Bronchial epithelial cell (primary cell): ENCODE data around the gene HSPB6. TPM values are rescaled to one million over a fixed set of nuclear protein-coding genes. Genes with fewer than 3 reads are reported as not detected.

ENCODE experiments used
- DNase-seq: peaks from one replicate; pipeline ENCODE4 v3.0.0-alpha.2; 2010; ENCODE audit warnings: low read depth
- FAIRE-seq: peaks from 2 replicates; lab custom pipeline; 2011; peaks lifted over from hg19 to GRCh38; lab: Jason Lieb, UNC
- H3K27me3 ChIP-seq: 2 replicates; pipeline ENCODE4 v1.5.1; 2011; ENCODE audit warnings: low read length; ENCODE audit not compliant: control insufficient read depth, insufficient read depth
- H3K36me3 ChIP-seq: 2 replicates; pipeline ENCODE4 v1.5.1; 2011; ENCODE audit warnings: low read length; ENCODE audit not compliant: control insufficient read depth, insufficient read depth
- H3K4me3 ChIP-seq: 2 replicates; pipeline ENCODE4 v1.5.1; 2011; ENCODE audit warnings: mild to moderate bottlenecking, low read depth, low read length, control low read depth
- CTCF ChIP-seq: IDR thresholded peaks from 2 replicates; pipeline ENCODE4 v1.5.1; 2011; ENCODE audit warnings: mild to moderate bottlenecking, moderate library complexity, low read length, control low read depth, inconsistent platforms; ENCODE audit not compliant: insufficient read depth, severe bottlenecking
- total RNA-seq: library from RNA; depleted of rRNA; stranded (reverse); fragments of >200 nt; gene quantifications from 2 replicates; pipeline ENCODE4 v1.2.1, GENCODE V29; 2014

Gene HSPB6
- total RNA-seq, 1 donor from 2014 or later, result 1.3 TPM

DNA sequence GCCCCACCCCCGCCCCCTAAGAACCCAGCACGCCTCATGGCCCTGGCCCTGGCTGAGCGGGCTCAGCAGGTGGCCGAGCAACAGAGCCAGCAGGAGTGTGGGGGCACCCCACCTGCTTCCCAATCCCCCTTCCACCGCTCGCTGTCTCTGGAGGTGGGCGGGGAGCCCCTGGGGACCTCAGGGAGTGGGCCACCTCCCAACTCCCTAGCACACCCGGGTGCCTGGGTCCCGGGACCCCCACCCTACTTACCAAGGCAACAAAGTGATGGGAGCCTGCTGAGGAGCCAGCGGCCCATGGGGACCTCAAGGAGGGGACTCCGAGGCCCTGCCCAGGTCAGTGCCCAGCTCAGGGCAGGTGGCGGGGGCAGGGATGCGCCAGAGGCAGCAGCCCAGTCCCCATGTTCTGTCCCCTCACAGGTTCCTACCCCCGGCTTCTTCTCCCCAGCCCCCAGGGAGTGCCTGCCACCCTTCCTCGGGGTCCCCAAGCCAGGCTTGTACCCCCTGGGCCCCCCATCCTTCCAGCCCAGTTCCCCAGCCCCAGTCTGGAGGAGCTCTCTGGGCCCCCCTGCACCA lies 30.5 kb upstream of the HSPB6 start:
- Histone ChIP-seq H3K4me3 (no peak overlapping the region), H3K36me3 (no peaks in the 10 kb centered on the region), H3K27me3 (no peaks in the 10 kb centered on the region)
- DNase-seq, result no peak
- FAIRE-seq, result no peak
- TF ChIP-seq CTCF, result no peak

GRCh38 chr19:35786299-35787160 lies 29.7 kb upstream of the HSPB6 start:
- no peak for TF ChIP-seq CTCF
- no peaks in the 10 kb centered on the region for H3K36me3 ChIP-seq
- H3K27me3 ChIP-seq, result no peaks in the 10 kb centered on the region
- no peak for DNase-seq
- no peak overlapping the region for H3K4me3 ChIP-seq
- FAIRE-seq, result no peak

GRCh38 chr19:35785339-35785627 lies 28.5 kb upstream of the HSPB6 start:
- TF ChIP-seq CTCF, result no peak
- DNase-seq (no peak), FAIRE-seq (no peak)
- Histone ChIP-seq H3K4me3 (no peak overlapping the region), H3K36me3 (no peaks in the 10 kb centered on the region), H3K27me3 (no peaks in the 10 kb centered on the region)

DNA sequence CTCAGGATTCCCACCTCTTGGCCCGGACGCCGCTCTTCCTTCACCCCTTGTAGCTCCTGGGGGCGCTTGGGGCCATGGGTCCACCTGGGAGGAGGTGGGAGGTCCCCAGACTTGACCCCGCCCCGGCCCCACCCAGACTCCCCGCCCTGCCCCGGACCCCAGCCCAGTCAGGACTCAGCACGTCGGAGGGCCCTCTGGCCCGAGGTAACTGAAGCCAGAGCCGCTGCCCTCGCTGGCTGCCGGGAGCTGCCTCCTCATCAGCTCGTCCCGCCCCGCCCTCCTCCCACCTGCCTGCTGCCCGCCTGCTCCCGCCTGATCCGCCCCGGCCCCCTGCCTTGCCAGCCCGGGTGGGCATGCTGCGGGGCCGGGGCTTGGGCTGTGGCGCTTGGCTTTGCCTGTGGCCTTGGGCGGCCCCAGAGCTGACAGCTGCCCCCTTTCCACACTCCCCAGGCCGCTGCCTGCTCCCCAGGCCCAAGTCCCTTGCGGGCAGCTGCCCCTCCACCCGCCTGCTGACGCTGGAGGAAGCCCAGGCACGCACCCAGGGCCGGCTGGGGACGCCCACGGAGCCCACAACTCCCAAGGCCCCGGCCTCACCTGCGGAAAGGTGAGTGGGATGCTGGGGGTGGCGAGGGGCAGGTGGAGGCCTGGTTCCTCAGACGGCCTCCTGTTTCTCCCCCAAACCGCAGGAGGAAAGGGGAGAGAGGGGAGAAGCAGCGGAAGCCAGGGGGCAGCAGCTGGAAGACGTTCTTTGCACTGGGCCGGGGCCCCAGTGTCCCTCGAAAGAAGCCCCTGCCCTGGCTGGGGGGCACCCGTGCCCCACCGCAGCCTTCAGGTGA lies 27.9 kb upstream of the HSPB6 start:
- TF ChIP-seq CTCF, result no peak
- no peak overlapping the region for H3K4me3 ChIP-seq
- H3K36me3 ChIP-seq, result no peaks in the 10 kb centered on the region
- DNase-seq (no peak), FAIRE-seq (no peak)
- H3K27me3 ChIP-seq, result no peaks in the 10 kb centered on the region

GRCh38 chr19:35783469-35784434 lies 26.9 kb upstream of the HSPB6 start:
- DNase-seq, result no peak

More at GRCh38 chr19:35783469-35784434, 26.9 kb upstream of the HSPB6 start:
- Histone ChIP-seq H3K4me3 (no peak overlapping the region), H3K36me3 (no peaks in the 10 kb centered on the region), H3K27me3 (no peaks in the 10 kb centered on the region)
- FAIRE-seq, result no peak
- no peak for TF ChIP-seq CTCF
